BLaER1 (cell line): ENCODE results near the gene DALRD3.
A peak's percentile ranks its signal among the peaks of the same experiment; 100 is the strongest.

Source experiments
- H3K27ac ChIP-seq: shearing (Covaris generic); formaldehyde crosslinking; 2 replicates; pipeline ENCODE4 v1.8.1; 2022
- H3K27me3 ChIP-seq: shearing (Covaris generic); formaldehyde crosslinking; 2 replicates; pipeline ENCODE4 v1.8.1; 2022
- H3K36me3 ChIP-seq: shearing (Covaris generic); formaldehyde crosslinking; 2 replicates; pipeline ENCODE4 v1.8.1; 2022
- H3K4me1 ChIP-seq: shearing (Covaris generic); formaldehyde crosslinking; 2 replicates; pipeline ENCODE4 v1.8.1; 2022
- H3K4me2 ChIP-seq: shearing (Covaris generic); formaldehyde crosslinking; 2 replicates; pipeline ENCODE4 v1.8.1; 2022
- H3K4me3 ChIP-seq: shearing (Covaris generic); formaldehyde crosslinking; 2 replicates; pipeline ENCODE4 v1.8.1; 2022
- H3K9ac ChIP-seq: shearing (Covaris generic); formaldehyde crosslinking; 2 replicates; pipeline ENCODE4 v1.8.1; 2022
- H3K9me3 ChIP-seq: shearing (Covaris generic); formaldehyde crosslinking; 2 replicates; pipeline ENCODE4 v1.8.1; 2022
- H4K20me1 ChIP-seq: shearing (Covaris generic); formaldehyde crosslinking; 2 replicates; pipeline ENCODE4 v1.8.1; 2022
- Cebpa-rat ChIP-seq: shearing (Covaris generic); IDR thresholded peaks from 2 replicates; pipeline ENCODE4 v1.8.1; 2022

DALRD3 gene

GRCh38 chr3:49022688-49023171, 4.3 kb upstream of the DALRD3 start:
- Histone ChIP-seq H3K4me2 (peak overlapping the region; percentile 97), H3K4me3 (peak overlapping the region; percentile 96), H3K4me1 (peaks cover 61% of the 10 kb centered on the region), H3K36me3 (peaks cover 51% of the 10 kb centered on the region), H3K9ac (peak overlapping the region; percentile 100), H3K27ac (peak overlapping the region; percentile 100), H3K27me3 (no peaks in the 10 kb centered on the region), H4K20me1 (peaks cover 55% of the 10 kb centered on the region), H3K9me3 (no peaks in the 10 kb centered on the region)
- TF ChIP-seq Cebpa-rat, result no peak

GRCh38 chr3:49021813-49022687, 3.7 kb upstream of the DALRD3 start, which contains the start of gene NDUFAF3:
TSS of gene NDUFAF3 (plus strand) at chr3:49022121. CDS start at chr3:49022145, 24 bp downstream.
- no peak for TF ChIP-seq Cebpa-rat
- H3K4me1 ChIP-seq, result peaks cover 61% of the 10 kb centered on the region
- peak within 1 kb of the TSS; percentile 100 for H3K9ac ChIP-seq
- H4K20me1 ChIP-seq, result peaks cover 55% of the 10 kb centered on the region
- H3K27ac ChIP-seq, result peak within 1 kb of the TSS; percentile 100
- peak within 1 kb of the TSS; percentile 96 for H3K4me3 ChIP-seq
- H3K27me3 ChIP-seq, result no peaks in the 10 kb centered on the region
- peaks cover 44% of the 10 kb centered on the region for H3K36me3 ChIP-seq
- no peaks in the 10 kb centered on the region for H3K9me3 ChIP-seq
- peak within 1 kb of the TSS; percentile 97 for H3K4me2 ChIP-seq

- H3K36me3 ChIP-seq, result peaks cover 43% of the 10 kb centered on the region
- peaks cover 61% of the 10 kb centered on the region for H3K4me1 ChIP-seq
- peak overlapping the region; percentile 97 for H3K4me2 ChIP-seq
- H4K20me1 ChIP-seq, result peaks cover 55% of the 10 kb centered on the region
- H3K9me3 ChIP-seq, result no peaks in the 10 kb centered on the region
- H3K4me3 ChIP-seq, result peak overlapping the region; percentile 96
- H3K27me3 ChIP-seq, result no peaks in the 10 kb centered on the region
- H3K27ac ChIP-seq, result peak overlapping the region; percentile 100
- TF ChIP-seq Cebpa-rat, result no peak
- peak overlapping the region; percentile 100 for H3K9ac ChIP-seq
Observed at GRCh38 chr3:49021213-49021812, 2.9 kb upstream of the DALRD3 start.

- peak overlapping the region; percentile 100 for H3K27ac ChIP-seq
- peak overlapping the region; percentile 96 for H3K4me3 ChIP-seq
- H4K20me1 ChIP-seq, result peaks cover 55% of the 10 kb centered on the region
- no peak; the same call in 1 of the 2 replicates for TF ChIP-seq Cebpa-rat
- H3K36me3 ChIP-seq, result peaks cover 43% of the 10 kb centered on the region
- no peaks in the 10 kb centered on the region for H3K27me3 ChIP-seq
- peak overlapping the region; percentile 97 for H3K4me2 ChIP-seq
- peaks cover 60% of the 10 kb centered on the region for H3K4me1 ChIP-seq
- H3K9ac ChIP-seq, result peak overlapping the region; percentile 100
- no peaks in the 10 kb centered on the region for H3K9me3 ChIP-seq
Observed at GRCh38 chr3:49020330-49021212, 2.2 kb upstream of the DALRD3 start.

GRCh38 chr3:49019941-49020329, 1.6 kb upstream of the DALRD3 start:
- no peak for TF ChIP-seq Cebpa-rat
- Histone ChIP-seq H3K27ac (peak overlapping the region; percentile 100), H3K4me1 (peaks cover 53% of the 10 kb centered on the region), H3K4me3 (peak overlapping the region; percentile 96), H3K27me3 (no peaks in the 10 kb centered on the region), H4K20me1 (peaks cover 55% of the 10 kb centered on the region), H3K36me3 (peaks cover 43% of the 10 kb centered on the region), H3K9me3 (no peaks in the 10 kb centered on the region), H3K9ac (peak overlapping the region; percentile 100), H3K4me2 (peak overlapping the region; percentile 97)

GRCh38 chr3:49018707-49019006, 277 bp upstream of the DALRD3 start:
- Histone ChIP-seq H3K27ac (peak overlapping the region; percentile 100), H3K9ac (peak overlapping the region; percentile 100), H3K27me3 (no peaks in the 10 kb centered on the region), H3K9me3 (no peaks in the 10 kb centered on the region), H3K36me3 (peaks cover 43% of the 10 kb centered on the region), H3K4me1 (peaks cover 50% of the 10 kb centered on the region), H3K4me3 (peak overlapping the region; percentile 96), H3K4me2 (peak overlapping the region; percentile 97), H4K20me1 (peaks cover 55% of the 10 kb centered on the region)
- TF ChIP-seq Cebpa-rat, result no peak

GRCh38 chr3:49017229-49017970, 980 bp downstream of the DALRD3 start:
- Histone ChIP-seq H3K27me3 (no peaks in the 10 kb centered on the region), H3K4me3 (peak overlapping the region; percentile 96), H3K36me3 (peaks cover 46% of the 10 kb centered on the region), H3K9ac (peak overlapping the region; percentile 100), H3K4me1 (peaks cover 52% of the 10 kb centered on the region), H4K20me1 (peaks cover 55% of the 10 kb centered on the region), H3K4me2 (peak overlapping the region; percentile 97), H3K27ac (peak overlapping the region; percentile 100), H3K9me3 (no peaks in the 10 kb centered on the region)
- TF ChIP-seq Cebpa-rat, result no peak

GRCh38 chr3:49016414-49017228, 1.8 kb downstream of the DALRD3 start:
- Histone ChIP-seq H3K27me3 (no peaks in the 10 kb centered on the region), H3K4me2 (peak overlapping the region; percentile 97), H4K20me1 (peaks cover 62% of the 10 kb centered on the region), H3K36me3 (peaks cover 54% of the 10 kb centered on the region), H3K9ac (peak overlapping the region; percentile 100), H3K4me3 (peak overlapping the region; percentile 96), H3K27ac (peak overlapping the region; percentile 100; the same call in 1 of the 2 replicates), H3K9me3 (no peaks in the 10 kb centered on the region), H3K4me1 (peaks cover 52% of the 10 kb centered on the region)
- no peak for TF ChIP-seq Cebpa-rat
